ENCODE data around the gene RAD51B. TPM values are rescaled to one million over a fixed set of nuclear protein-coding genes. Genes with fewer than 3 reads are reported as not detected.
"Not testable (repeated sequence)": the region's sequence is repeated elsewhere in the genome, so short reads cannot be mapped to it uniquely, and the experiment has no call there.

RAD51B gene
- total RNA-seq, 4 donors from 2014 or later: 6.2 to 39.9 (median 12.9) TPM

GRCh38 chr14:68423686-68424085 is 604.1 kb downstream of the RAD51B start:
- Histone ChIP-seq H3K27ac (no peak overlapping the region), H3K4me3 (no peak overlapping the region), H3K9me3 (no peaks in the 10 kb centered on the region), H3K27me3 (no peaks in the 10 kb centered on the region), H3K36me3 (no peaks in the 10 kb centered on the region), H3K4me1 (peaks cover 0 to 6% (median 0%) of the 10 kb centered on the region in 3 donors)
- intact Hi-C loops (cut with DNase I): no loop called here
- 89 to 94% methylated on average over 1 to 2 of the region's 2 CpGs for WGBS, 2 donors
- no peak for DNase-seq
- TF ChIP-seq, protein P1, sequence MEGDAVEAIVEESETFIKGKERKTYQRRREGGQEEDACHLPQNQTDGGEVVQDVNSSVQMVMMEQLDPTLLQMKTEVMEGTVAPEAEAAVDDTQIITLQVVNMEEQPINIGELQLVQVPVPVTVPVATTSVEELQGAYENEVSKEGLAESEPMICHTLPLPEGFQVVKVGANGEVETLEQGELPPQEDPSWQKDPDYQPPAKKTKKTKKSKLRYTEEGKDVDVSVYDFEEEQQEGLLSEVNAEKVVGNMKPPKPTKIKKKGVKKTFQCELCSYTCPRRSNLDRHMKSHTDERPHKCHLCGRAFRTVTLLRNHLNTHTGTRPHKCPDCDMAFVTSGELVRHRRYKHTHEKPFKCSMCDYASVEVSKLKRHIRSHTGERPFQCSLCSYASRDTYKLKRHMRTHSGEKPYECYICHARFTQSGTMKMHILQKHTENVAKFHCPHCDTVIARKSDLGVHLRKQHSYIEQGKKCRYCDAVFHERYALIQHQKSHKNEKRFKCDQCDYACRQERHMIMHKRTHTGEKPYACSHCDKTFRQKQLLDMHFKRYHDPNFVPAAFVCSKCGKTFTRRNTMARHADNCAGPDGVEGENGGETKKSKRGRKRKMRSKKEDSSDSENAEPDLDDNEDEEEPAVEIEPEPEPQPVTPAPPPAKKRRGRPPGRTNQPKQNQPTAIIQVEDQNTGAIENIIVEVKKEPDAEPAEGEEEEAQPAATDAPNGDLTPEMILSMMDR (IDR thresholded peaks at IDR 0.05): no peak
- TF ChIP-seq POLR2A (IDR thresholded peaks at IDR 0.05): no peak

DNA sequence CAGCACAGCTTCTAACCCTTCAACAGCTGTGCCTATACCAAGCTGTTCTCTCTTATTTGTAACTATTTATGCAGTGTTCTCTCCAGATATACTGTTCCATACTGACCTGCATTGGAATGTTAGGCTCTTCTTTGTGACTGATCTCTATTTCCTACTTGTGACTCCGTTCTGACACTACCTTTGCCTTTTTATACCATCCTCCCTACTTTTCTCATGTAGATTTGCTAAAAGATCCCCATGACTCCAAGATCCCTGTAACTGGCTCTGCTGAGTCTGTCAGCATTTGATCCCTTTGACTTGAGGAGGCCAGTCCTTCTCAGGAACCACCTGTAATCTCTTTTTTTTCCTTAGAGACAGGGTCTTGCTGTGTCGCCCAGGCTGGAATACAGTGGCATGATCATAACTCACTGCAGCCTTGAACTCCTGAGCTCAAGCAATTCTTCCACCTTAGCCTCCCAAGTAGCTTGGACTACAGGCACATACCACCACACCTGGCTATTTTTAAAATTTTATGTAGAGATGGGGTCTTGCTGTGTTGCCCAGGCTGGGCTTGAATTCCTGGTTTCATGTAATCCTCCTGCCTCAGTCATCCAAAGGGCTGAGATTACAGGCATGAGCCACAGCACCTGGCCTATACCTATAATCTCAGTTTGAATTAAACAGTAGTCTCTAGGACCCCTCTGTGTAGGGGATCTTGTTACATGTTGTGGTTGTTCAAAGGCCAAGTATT is 605.0 kb downstream of the RAD51B start:
- 45 to 69% methylated on average over 2 of the region's 2 CpGs for WGBS, 2 donors

GRCh38 chr14:68426661-68427549 is 607.3 kb downstream of the RAD51B start:
- no peak overlapping the region for H3K4me3 ChIP-seq
- no peaks in the 10 kb centered on the region for H3K4me1 ChIP-seq
- no peaks in the 10 kb centered on the region for H3K36me3 ChIP-seq
- H3K27ac ChIP-seq: no peak overlapping the region
- 67% methylated on average over 4 to 6 of the region's 6 CpGs for WGBS, 2 donors
- H3K27me3 ChIP-seq: no peaks in the 10 kb centered on the region
- intact Hi-C loops (cut with DNase I): no loop called here
- DNase-seq: no peak
- no peaks in the 10 kb centered on the region for H3K9me3 ChIP-seq
- TF ChIP-seq POLR2A (IDR thresholded peaks at IDR 0.05): no peak
- TF ChIP-seq, protein P1 (IDR thresholded peaks at IDR 0.05): no peak

More for the DNA sequence above, 605.0 kb downstream of the RAD51B start:
- H3K27me3 ChIP-seq: no peaks in the 10 kb centered on the region
- no peak overlapping the region for H3K4me3 ChIP-seq
- no peaks in the 10 kb centered on the region for H3K36me3 ChIP-seq
- no peak for DNase-seq
- H3K27ac ChIP-seq: no peak overlapping the region
- intact Hi-C loops (cut with DNase I): no loop called here
- no peaks in the 10 kb centered on the region for H3K9me3 ChIP-seq
- TF ChIP-seq, protein P1 (IDR thresholded peaks at IDR 0.05): no peak
- H3K4me1 ChIP-seq: no peaks in the 10 kb centered on the region

DNA sequence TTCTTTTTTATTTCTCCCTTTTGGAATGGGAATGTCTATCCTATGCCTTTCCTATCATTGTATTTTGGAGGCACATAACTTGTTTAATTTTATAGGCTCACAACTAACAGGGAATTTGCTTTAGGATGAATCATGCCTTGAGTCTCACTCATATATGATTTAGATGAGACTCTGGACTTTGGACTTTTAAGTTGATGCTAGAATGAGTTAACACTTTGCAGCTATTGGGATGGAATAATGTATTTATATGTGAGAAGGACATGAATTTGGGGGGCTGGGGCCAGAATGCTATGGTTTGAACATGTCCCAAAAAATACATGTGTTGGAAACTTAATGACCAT is 607.9 kb downstream of the RAD51B start:
- Histone ChIP-seq H3K9me3 (no peaks in the 10 kb centered on the region), H3K36me3 (no peaks in the 10 kb centered on the region), H3K4me3 (no peak overlapping the region), H3K27me3 (no peaks in the 10 kb centered on the region), H3K27ac (no peak overlapping the region), H3K4me1 (no peaks in the 10 kb centered on the region)
- intact Hi-C loops (cut with DNase I): no loop called here
- TF ChIP-seq POLR2A (IDR thresholded peaks at IDR 0.05): no peak
- TF ChIP-seq, protein P1 (IDR thresholded peaks at IDR 0.05): no peak
- DNase-seq: no peak

GRCh38 chr14:68428900-68429299 is 609.3 kb downstream of the RAD51B start:
- H3K27me3 ChIP-seq; H3K9me3 ChIP-seq; H3K27ac ChIP-seq; H3K4me1 ChIP-seq; H3K4me3 ChIP-seq; H3K36me3 ChIP-seq; intact Hi-C loops (cut with DNase I); DNase-seq: not testable (repeated sequence)
- 95 to 98% methylated on average over 4 to 5 of the region's 5 CpGs for WGBS, 2 donors

DNA sequence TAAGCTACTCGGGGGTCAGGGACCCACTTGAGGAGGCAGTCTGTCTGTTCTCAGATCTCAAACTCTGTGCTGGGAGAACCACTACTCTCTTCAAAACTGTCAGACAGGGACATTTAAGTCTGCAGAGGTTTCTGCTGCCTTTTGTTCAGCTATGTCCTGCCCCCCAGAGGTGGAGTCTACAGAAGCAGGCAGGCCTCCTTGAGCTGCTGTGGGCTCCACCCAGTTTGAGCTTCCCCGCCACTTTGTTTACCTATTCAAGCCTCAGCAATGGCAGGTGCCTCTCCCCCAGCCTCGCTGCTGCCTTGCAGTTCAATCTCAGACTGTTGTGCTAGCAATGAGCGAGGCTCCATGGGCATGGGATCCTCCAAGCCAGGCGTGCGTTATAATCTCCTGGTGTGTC is 614.6 kb downstream of the RAD51B start:
- intact Hi-C loops (cut with DNase I): not testable (repeated sequence)

DNA sequence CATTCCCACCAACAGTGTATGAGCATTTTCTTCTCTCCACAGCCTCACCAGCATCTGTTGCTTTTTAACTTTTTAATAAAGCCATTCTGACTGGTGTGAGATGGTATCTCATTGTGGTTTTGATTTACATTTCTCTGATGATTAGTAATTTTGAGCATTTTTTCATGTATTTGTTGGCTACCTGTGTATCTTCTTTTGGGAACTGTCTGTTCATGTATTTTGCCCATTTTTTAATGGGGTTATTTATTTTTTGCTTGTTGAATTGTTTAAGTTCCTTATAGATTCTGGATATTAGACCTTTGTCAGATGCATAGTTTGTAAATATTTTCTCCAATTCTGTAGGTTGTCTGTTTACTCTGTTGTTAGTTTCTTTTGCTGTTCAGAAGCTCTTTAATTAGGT is 616.1 kb downstream of the RAD51B start:
- H3K36me3 ChIP-seq; H3K4me3 ChIP-seq; intact Hi-C loops (cut with DNase I); H3K9me3 ChIP-seq; H3K27ac ChIP-seq; DNase-seq; H3K27me3 ChIP-seq; H3K4me1 ChIP-seq: not testable (repeated sequence)

More for the DNA sequence above, 614.6 kb downstream of the RAD51B start:
- not testable (repeated sequence) for H3K27me3 ChIP-seq, H3K27ac ChIP-seq, H3K9me3 ChIP-seq, DNase-seq, H3K4me1 ChIP-seq, H3K36me3 ChIP-seq, H3K4me3 ChIP-seq
- WGBS, 2 donors: 56 to 75% methylated on average over 2 to 3 of the region's 6 CpGs
